Ovary (tissue), 9 donors: ENCODE results near the gene CAPG. TPM values are rescaled to one million over a fixed set of nuclear protein-coding genes. Genes with fewer than 3 reads are reported as not detected.
"Not testable (repeated sequence)": the region's sequence is repeated elsewhere in the genome, so short reads cannot be mapped to it uniquely, and the experiment has no call there.

Experiments
- DNase-seq, 5 donors: peaks; one replicate each; pipeline ENCODE4 v3.0.0-alpha.2; 2019 to 2020
- H3K27ac ChIP-seq, 2 donors: fragments of 200-600 bp; one replicate each; pipeline versions ENCODE4 v1.5.1 to v1.8.0; 2019 to 2022
- H3K27me3 ChIP-seq: fragments of 200-600 bp; one replicate; pipeline ENCODE4 v1.8.0; 2022
- H3K36me3 ChIP-seq: fragments of 200-600 bp; sonication (generic); one replicate; pipeline ENCODE4 v1.5.1; 2019
- H3K4me1 ChIP-seq: one replicate; pipeline ENCODE4 v1.8.1; 2013; ENCODE audit warnings: mild to moderate bottlenecking, moderate library complexity; ENCODE audit not compliant: insufficient read depth
- H3K4me3 ChIP-seq: fragments of 200-600 bp; sonication (generic); one replicate; pipeline ENCODE4 v1.5.1; 2017
- H3K9me3 ChIP-seq, 2 donors: fragments of 200-600 bp in 1 of 2; sonication (generic) in 1 of 2; one replicate each; pipeline versions ENCODE4 v1.5.1 to v1.8.1; 2013 to 2019; ENCODE audit warnings: mild to moderate bottlenecking in 1 of 2, moderate library complexity in 1 of 2
- CTCF ChIP-seq, 3 donors: fragments of 450-650 bp in 2 of 3; fragments of 200-600 bp in 1 of 3; IDR thresholded peaks; one replicate each; pipeline versions ENCODE4 v1.5.1 to v1.8.0; 2016 to 2022; ENCODE audit warnings: antibody characterized with exemption in 3 of 3, mild to moderate bottlenecking in 1 of 3
- EP300 ChIP-seq: sonication (generic); formaldehyde crosslinking; IDR thresholded peaks from one replicate; pipeline ENCODE4 v1.6.1; 2017; ENCODE audit warnings: antibody characterized with exemption
- POLR2A ChIP-seq: fragments of 450-650 bp; IDR thresholded peaks from one replicate; pipeline ENCODE4 v1.6.1; 2017; ENCODE audit warnings: antibody characterized with exemption, mild to moderate bottlenecking, moderate library complexity
- WGBS, 3 donors: extraction: QIAGEN DNeasy Blood & Tissue Kit in 1 of 3; methylation state at CpG; one replicate each; pipeline versions ENCODE4 v1.1.5 to v1.1.7; 2013 to 2017; 5-methylcytosine and 5-hydroxymethylcytosine counted together
- intact Hi-C, 4 donors: fragments of 100-400 bp; cut with DNase I; formaldehyde crosslinking; loops; one replicate each; pipeline versions ENCODE4 v1.11.0 to v1.15.1; 2022 to 2023
- polyA plus RNA-seq, 2 donors: library from polyadenylated mRNA; stranded (reverse); fragments of 200-250 nt in 1 of 2; fragments of 350-450 nt in 1 of 2; fragmentation: Illumina TruSeq in 1 of 2; extraction: RNeasy Lipid Tissue Mini Kit (QIAGEN cat#74804) in 1 of 2; gene quantifications; one replicate each; pipeline ENCODE4 v1.2.3, GENCODE V29; 2013 to 2014
- total RNA-seq, 7 donors: library from RNA; depleted of rRNA in 2 of 7; stranded (reverse); fragments of >200 nt in 2 of 7; fragmentation: NEBNext Ultra II Directional in 3 of 7; extraction: Animal tissue kit (Norgen Biotek cat#: 25700) in 3 of 7; gene quantifications; one replicate each; pipeline versions ENCODE4 v1.1.0 to v1.2.4, GENCODE V29; 2016 to 2023
- donor health status: DM: no; HTN: no; CAD: no; lungs with moderate emphysema.
- donor health status: DM: no; HTN: no; CAD: no.
- donor health status: Bipolar disorder and iron deficiency.
- donor health status: DM: yes; HTN: yes; CAD: no.
- donor health status: DM: no; HTN: no; CAD: no.
- donor health status: DM: yes; HTN: yes; CAD: no.

The CAPG gene
- total and polyA plus RNA-seq, 9 donors: 6.8 to 97.8 (median 22.8) TPM

- no peak for DNase-seq
- 83 to 87% (median 85%) methylated on average over 4 of the region's 4 CpGs for WGBS, 3 donors
- H3K36me3 ChIP-seq: no peaks in the 10 kb centered on the region
Measured at GRCh38 chr2:85383850-85384249, 26.3 kb downstream of the CAPG start.

GRCh38 chr2:85383151-85383550 lies 27.0 kb downstream of the CAPG start:
- H3K27ac ChIP-seq, H3K36me3 ChIP-seq, H3K4me1 ChIP-seq, DNase-seq, intact Hi-C loops, H3K4me3 ChIP-seq, H3K27me3 ChIP-seq, H3K9me3 ChIP-seq: not testable (repeated sequence)
- 93 to 96% (median 93%) methylated on average over 5 of the region's 5 CpGs for WGBS, 3 donors

More at GRCh38 chr2:85383850-85384249, 26.3 kb downstream of the CAPG start:
- Histone ChIP-seq H3K4me1 (no peaks in the 10 kb centered on the region), H3K4me3 (no peak overlapping the region), H3K9me3 (no peaks in the 10 kb centered on the region), H3K27me3 (no peaks in the 10 kb centered on the region), H3K27ac (no peak overlapping the region)
- intact Hi-C loops: no loop called here
- TF ChIP-seq CTCF (IDR thresholded peaks at IDR 0.05) (no peak), EP300 (no peak), POLR2A (no peak)

GRCh38 chr2:85380048-85380447 lies 30.1 kb downstream of the CAPG start:
- intact Hi-C loops: no loop called here

GRCh38 chr2:85378257-85378656 lies 31.9 kb downstream of the CAPG start:
- Histone ChIP-seq H3K36me3 (no peaks in the 10 kb centered on the region), H3K27me3 (no peaks in the 10 kb centered on the region), H3K4me3 (no peak overlapping the region), H3K4me1 (no peaks in the 10 kb centered on the region), H3K9me3 (no peaks in the 10 kb centered on the region), H3K27ac (no peak overlapping the region)
- 79 to 84% (median 81%) methylated on average over 5 of the region's 5 CpGs for WGBS, 3 donors
- intact Hi-C loops: no loop called here
- no peak for DNase-seq
- TF ChIP-seq CTCF (IDR thresholded peaks at IDR 0.05): no peak
- no peak for TF ChIP-seq EP300
- no peak for TF ChIP-seq POLR2A

More at GRCh38 chr2:85380048-85380447, 30.1 kb downstream of the CAPG start:
- WGBS, 3 donors: 84 to 96% (median 85%) methylated on average over 1 of the region's 1 CpG
- DNase-seq: no peak
- Histone ChIP-seq H3K27ac (no peak overlapping the region), H3K4me3 (no peak overlapping the region), H3K4me1 (no peaks in the 10 kb centered on the region), H3K36me3 (no peaks in the 10 kb centered on the region), H3K27me3 (no peaks in the 10 kb centered on the region), H3K9me3 (no peaks in the 10 kb centered on the region)
- TF ChIP-seq POLR2A (no peak), CTCF (IDR thresholded peaks at IDR 0.05) (no peak), EP300 (no peak)

GRCh38 chr2:85377083-85377482 lies 33.1 kb downstream of the CAPG start:
- Histone ChIP-seq H3K4me3 (no peak overlapping the region), H3K4me1 (no peaks in the 10 kb centered on the region), H3K36me3 (no peaks in the 10 kb centered on the region), H3K27me3 (no peaks in the 10 kb centered on the region), H3K9me3 (no peaks in the 10 kb centered on the region), H3K27ac (no peak overlapping the region)
- WGBS, 3 donors: 93 to 96% (median 94%) methylated on average over 11 of the region's 11 CpGs
- DNase-seq: no peak
- TF ChIP-seq EP300: no peak
- no peak for TF ChIP-seq CTCF (IDR thresholded peaks at IDR 0.05)
- no peak for TF ChIP-seq POLR2A
- intact Hi-C loops: no loop called here
